OCI-LY7 (cell line): ENCODE data around the gene HCFC2.

Source experiments
- CTCF ChIP-seq: fragments of 200-600 bp; sonication (generic); conservative IDR thresholded peaks from 2 replicates; pipeline ENCODE4 v1.5.1; 2014; ENCODE audit warnings: mild to moderate bottlenecking, antibody characterized with exemption, low read length, moderate library complexity, mixed read lengths
- EZH2phosphoT487 ChIP-seq: fragments of 200-600 bp; sonication (generic); IDR thresholded peaks from 2 replicates; pipeline ENCODE4 v1.6.1; 2018; ENCODE audit warnings: low read depth, borderline replicate concordance, mild to moderate bottlenecking, mixed run types, antibody characterized with exemption, low read length, moderate library complexity, mixed read lengths

- no peak for TF ChIP-seq CTCF
- no peak for TF ChIP-seq EZH2phosphoT487
Observed at GRCh38 chr12:104137902-104138796, 73.8 kb downstream of the HCFC2 start, which contains the start of gene NFYB.
